Endothelial cell of umbilical vein (primary cell): Measurements from ENCODE around the gene RASAL1.

Experiments
- CTCF ChIP-seq, 2 donors: IDR thresholded peaks; 1 replicate in 1 of 2; 2 replicates in 1 of 2; pipeline ENCODE4 v1.5.1; 2011; ENCODE audit warnings: low read length in 2 of 2, mild to moderate bottlenecking in 2 of 2, moderate library complexity in 2 of 2, control low read depth in 1 of 2, inconsistent platforms in 1 of 2, low read depth in 1 of 2; ENCODE audit not compliant: insufficient read depth in 1 of 2; ENCODE audit errors: extremely low read depth in 1 of 2
- EZH2 ChIP-seq: IDR thresholded peaks from 2 replicates; pipeline ENCODE4 v1.6.1; 2012; ENCODE audit warnings: borderline replicate concordance, low read depth, mild to moderate bottlenecking, moderate library complexity, low read length, inconsistent platforms; ENCODE audit not compliant: severe bottlenecking
- GATA2 ChIP-seq: IDR thresholded peaks from 2 replicates; pipeline ENCODE4 v1.7.0; 2011; ENCODE audit warnings: low read depth, mild to moderate bottlenecking, moderate library complexity, mixed read lengths, low read length; ENCODE audit not compliant: insufficient read length, insufficient read depth
- MYC ChIP-seq: IDR thresholded peaks from one replicate; pipeline ENCODE4 v1.6.1; 2011; ENCODE audit warnings: mild to moderate bottlenecking, low read depth, low read length
- POLR2A ChIP-seq: IDR thresholded peaks from 2 replicates; pipeline ENCODE4 v1.6.1; 2012; ENCODE audit warnings: low read depth, mild to moderate bottlenecking, control low read depth, low read length
- POLR2AphosphoS5 ChIP-seq: IDR thresholded peaks from 2 replicates; pipeline ENCODE4 v1.6.1; 2012; ENCODE audit warnings: low read depth, mild to moderate bottlenecking, control low read depth, low read length, moderate library complexity; ENCODE audit not compliant: insufficient read depth
- TF ChIP-seq, protein P1 (sequence below): IDR thresholded peaks from 2 replicates; pipeline ENCODE4 v1.6.1; 2011; ENCODE audit not compliant: insufficient read depth, insufficient read length

- TF ChIP-seq CTCF (IDR thresholded peaks at IDR 0.05; ENCODE audit: extremely low read depth in 1 of 2, insufficient read depth in 1 of 2, low read depth in 1 of 2, low read length in 2 of 2) (no peak), EZH2 (no peak), MYC (no peak), POLR2AphosphoS5 (no peak), POLR2A (no peak), GATA2 (no peak)
- TF ChIP-seq, protein P1, sequence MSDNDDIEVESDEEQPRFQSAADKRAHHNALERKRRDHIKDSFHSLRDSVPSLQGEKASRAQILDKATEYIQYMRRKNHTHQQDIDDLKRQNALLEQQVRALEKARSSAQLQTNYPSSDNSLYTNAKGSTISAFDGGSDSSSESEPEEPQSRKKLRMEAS = no peak
Measured at GRCh38 chr12:113109360-113109759, 26.2 kb downstream of the RASAL1 start.
